Measurements from ENCODE around the gene LHFPL4.

The LHFPL4 gene

DNA sequence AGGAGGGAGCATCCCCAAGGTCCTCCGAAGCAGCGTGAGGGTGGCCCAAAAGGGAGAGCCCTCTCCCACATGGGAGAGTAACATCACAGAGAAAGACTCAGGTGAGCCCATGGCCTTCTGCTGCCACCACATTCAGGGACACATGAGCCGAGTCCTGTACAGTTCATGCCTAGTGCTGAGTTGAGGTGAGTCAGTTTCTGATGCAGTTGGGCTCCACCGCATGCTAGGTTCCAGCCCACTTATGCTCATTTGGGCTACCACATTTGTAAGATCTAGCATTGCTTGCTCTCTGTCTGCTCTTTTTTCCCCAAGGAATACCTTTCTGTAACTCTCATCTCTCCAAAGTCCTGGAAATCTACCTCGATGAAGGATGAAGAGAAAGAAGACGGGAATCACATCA, 79.1 kb downstream of the LHFPL4 start:
- no peak for DNase-seq (ENCODE audit: low read depth in 2 of 2)

DNA sequence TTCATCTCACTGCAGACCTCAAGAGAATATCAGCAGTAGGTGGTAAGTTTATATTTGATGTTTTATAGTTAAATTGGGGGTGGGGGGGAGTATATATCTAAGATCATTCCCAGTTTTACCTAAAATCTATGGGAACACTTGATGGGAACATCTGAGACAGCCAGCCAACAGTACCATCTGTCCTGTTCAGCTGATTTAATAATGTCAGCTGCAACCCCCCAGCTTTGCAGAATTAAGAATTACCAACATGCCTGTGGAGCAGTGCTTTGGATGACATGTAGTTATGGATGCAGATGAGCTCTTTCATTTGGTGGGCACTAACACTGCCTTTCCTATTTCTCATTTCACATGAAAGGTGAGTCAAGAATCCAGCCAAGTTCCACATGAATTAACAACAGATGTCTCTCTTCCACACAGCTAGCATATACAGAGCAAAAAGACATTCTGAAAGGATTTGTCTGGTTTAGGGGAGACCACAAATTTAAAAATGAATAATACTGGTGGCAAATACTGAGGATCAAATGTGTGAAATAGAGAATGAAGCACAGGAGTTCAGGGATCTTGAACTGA, 80.0 kb downstream of the LHFPL4 start:
- no peak for DNase-seq (ENCODE audit: low read depth in 2 of 2)

DNA sequence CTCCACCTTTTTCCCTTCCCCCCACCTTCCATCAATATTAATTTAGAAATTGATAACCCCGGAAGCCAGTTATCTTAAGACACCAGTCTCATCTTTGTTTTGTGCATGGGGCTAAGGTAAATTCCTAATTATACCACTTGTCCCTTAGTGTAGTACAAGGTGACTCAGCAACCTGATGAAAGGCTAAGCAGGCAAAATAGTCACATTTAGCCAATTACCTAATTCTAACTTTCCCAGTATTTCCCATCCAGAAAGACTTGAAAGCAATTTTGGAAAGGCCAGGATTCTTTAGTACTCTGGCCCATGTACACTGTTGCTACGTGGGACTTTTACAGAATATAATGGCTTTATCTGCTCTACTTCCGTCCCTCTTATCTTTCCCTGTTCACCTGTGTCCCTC, 83.6 kb downstream of the LHFPL4 start:
- DNase-seq (ENCODE audit: low read depth in 2 of 2), result no peak

DNA sequence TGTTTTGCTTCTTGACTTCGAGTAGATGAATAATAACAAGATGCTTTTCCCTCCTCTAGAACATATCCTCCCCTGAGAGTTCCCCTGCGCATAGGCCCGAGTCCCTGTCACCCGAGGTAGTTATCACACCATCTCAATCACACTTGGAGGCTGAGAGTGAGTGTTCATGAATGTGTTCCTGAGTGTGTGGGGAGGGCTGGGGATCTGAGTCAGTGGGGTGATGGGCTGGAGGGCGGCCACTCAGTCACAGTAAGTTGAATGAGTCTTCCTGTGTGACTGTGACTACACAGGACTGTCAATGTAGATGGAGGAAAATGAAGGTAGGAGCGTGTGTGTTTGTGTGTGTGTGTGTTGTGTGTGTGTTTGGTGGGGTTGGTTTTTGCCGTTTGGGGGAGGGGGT, 85.2 kb downstream of the LHFPL4 start:
- DNase-seq (ENCODE audit: low read depth in 2 of 2), result no peak

DNA sequence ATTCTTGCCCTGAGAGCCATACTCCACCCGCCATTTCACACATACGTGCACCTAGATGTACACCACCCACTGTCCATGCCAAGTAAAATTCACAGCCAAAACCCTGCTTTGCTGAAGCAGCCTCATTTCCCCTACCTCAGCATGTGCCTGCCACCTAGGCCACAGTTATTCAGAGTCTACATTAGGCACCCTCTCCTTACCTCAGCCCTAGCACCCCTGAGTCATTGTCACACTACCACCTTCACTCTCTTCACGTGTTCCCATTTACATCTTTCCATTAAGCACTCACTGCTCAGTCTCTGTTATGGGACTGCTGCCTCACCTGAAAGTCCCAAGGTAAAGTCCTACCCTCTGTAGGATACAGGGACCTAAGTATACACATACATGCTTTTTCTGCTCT, 86.2 kb downstream of the LHFPL4 start:
- no peak for DNase-seq (ENCODE audit: low read depth in 2 of 2)

DNA sequence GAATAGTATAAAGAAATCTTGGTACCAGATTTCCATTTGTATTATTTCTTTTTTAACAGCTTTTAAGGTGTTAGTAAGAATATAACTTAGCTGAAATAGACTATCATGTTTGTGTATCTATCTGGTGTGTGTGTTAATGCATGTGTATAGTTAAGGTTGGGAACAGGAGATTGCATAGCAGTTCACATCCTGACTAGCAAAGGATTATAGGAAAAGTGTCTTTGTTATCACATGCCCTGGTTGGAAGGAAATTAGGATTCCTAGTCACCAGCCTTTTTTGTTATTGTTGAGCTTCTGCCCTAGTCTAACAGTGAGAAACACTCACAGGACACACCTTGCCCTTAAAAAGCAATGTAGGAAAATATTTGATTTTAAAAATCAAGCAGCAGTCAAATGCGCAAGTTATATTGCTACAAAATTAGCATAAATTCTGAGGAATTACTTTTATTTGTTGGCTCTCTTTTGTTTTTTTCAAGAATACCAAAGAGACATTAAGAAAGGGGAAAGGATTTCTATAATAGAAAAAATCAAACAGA, 98.0 kb downstream of the LHFPL4 start:
- no peak for DNase-seq (ENCODE audit: low read depth in 2 of 2)

DNA sequence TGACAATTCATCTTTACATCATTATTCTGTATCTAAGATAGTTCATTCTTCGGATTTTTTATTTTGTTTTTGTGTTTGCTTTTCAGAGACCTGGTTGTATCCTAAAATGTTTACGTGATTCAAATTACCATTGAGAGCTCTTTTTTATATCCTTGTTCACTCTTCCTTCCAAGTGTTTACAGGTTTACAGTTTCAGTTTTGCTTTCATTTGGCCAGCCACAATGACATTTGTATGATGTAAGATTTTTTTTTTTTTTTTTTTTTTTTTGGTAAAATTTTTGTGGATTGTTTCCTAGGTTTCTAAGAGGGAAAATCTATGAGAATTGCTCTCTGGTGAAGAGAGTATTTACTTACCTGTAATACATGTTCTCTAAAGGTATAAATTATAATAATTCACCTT, 101.2 kb downstream of the LHFPL4 start:
- DNase-seq (ENCODE audit: low read depth in 2 of 2), result no peak

DNA sequence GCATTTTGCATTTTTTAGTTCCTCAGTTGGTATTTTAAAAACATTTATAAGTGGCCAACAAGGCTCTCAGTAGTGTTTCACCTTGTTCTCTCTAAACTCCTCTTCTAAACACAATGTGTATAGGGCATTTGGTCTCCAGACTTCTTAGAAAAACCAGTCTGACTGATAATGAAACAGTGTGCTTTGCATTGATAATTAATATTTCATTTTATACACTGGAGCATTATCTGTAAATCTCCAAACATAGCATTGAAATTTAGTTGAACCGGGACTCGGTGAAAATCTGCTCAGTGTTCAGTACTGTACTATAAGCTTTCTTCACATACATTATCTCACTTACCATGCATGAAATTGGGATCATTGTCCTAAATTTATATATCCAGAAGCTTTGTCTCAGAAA, 102.6 kb downstream of the LHFPL4 start:
- DNase-seq (ENCODE audit: low read depth in 2 of 2), result no peak

DNA sequence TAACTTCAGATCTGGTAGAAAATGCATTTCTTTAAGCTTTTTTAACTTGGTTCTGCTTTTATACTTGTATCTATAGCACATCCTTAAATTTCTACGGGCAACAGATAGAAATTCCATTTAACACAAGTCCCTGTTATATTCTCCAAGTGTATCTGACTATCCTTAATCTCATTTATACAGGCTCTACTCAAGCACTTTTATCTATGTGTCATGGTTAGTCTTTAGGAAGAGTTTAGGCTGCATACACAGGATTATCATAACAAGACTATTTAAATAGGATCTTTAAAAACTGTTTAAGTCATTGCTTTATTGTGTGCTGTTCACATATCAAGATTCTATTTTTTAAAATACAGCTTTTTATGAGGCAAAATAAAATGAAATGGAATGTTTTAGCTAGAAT, 103.5 kb downstream of the LHFPL4 start:
- DNase-seq (ENCODE audit: low read depth in 2 of 2), result no peak

DNA sequence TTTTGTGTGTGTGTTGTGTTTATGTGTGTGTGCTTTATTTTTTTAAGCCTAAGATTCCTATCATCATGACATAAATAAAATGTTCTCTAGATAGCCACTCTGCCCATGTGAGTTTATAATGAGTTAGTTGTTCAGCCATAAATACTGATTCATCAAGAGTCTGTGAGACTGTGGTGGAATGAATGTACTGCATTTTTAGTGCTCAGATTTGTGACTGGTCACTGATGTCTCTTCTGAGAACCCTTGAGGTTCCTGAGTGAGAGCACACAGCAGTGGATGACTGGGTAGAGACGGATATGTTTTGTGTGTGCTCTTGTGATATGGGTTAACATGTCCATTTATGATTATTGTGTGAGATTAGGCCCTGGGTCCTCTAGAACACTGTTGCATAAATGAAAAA, 105.0 kb downstream of the LHFPL4 start:
- DNase-seq (ENCODE audit: low read depth in 2 of 2), result no peak
